Upper lobe of left lung (tissue), 6 donors: ENCODE results near the gene S100A2. TPM values are rescaled to one million over a fixed set of nuclear protein-coding genes. Genes with fewer than 3 reads are reported as not detected.

Experiments used
- ATAC-seq, 2 donors: fragments of 200-7000 bp; cut with Tn5 transposase; one replicate each; pipeline ENCODE4 v1.9.1; 2022; ENCODE audit warnings: mild to moderate bottlenecking in 2 of 2, moderate library complexity in 2 of 2; ENCODE audit not compliant: low FRiP score in 2 of 2
- DNase-seq, 2 donors: peaks; one replicate each; pipeline ENCODE4 v3.0.0-alpha.2; 2019 to 2020
- H3K27ac ChIP-seq, 4 donors: fragments of 200-600 bp; sonication (generic); one replicate each; pipeline ENCODE4 v1.5.1; 2016 to 2019
- H3K27me3 ChIP-seq, 4 donors: fragments of 200-600 bp; sonication (generic); one replicate each; pipeline ENCODE4 v1.5.1; 2017 to 2019
- H3K36me3 ChIP-seq, 4 donors: fragments of 200-600 bp; sonication (generic); one replicate each; pipeline ENCODE4 v1.5.1; 2016 to 2019
- H3K4me1 ChIP-seq, 4 donors: fragments of 200-600 bp; sonication (generic); one replicate each; pipeline ENCODE4 v1.5.1; 2018 to 2019
- H3K4me3 ChIP-seq, 4 donors: fragments of 200-600 bp; sonication (generic); one replicate each; pipeline ENCODE4 v1.5.1; 2017 to 2019; ENCODE audit warnings: mild to moderate bottlenecking in 2 of 4, moderate library complexity in 1 of 4
- H3K9me3 ChIP-seq, 4 donors: fragments of 200-600 bp; sonication (generic); one replicate each; pipeline ENCODE4 v1.5.1; 2018 to 2019
- CTCF ChIP-seq, 6 experiments: fragments of 450-650 bp in 4 of 6; fragments of 200-600 bp in 2 of 6; sonication (generic) in 2 of 6; IDR thresholded peaks; one replicate each; pipeline ENCODE4 v1.5.1; 2016 to 2019; ENCODE audit warnings: antibody characterized with exemption in 6 of 6
- EP300 ChIP-seq, 4 donors: sonication (generic); formaldehyde crosslinking; IDR thresholded peaks; one replicate each; pipeline ENCODE4 v1.5.1; 2017; ENCODE audit warnings: antibody characterized with exemption in 4 of 4, control low read depth in 2 of 4
- POLR2A ChIP-seq, 4 donors: fragments of 450-650 bp; IDR thresholded peaks; one replicate each; pipeline ENCODE4 v1.5.1; 2016 to 2017; ENCODE audit warnings: antibody characterized with exemption in 4 of 4, mild to moderate bottlenecking in 2 of 4
- POLR2AphosphoS5 ChIP-seq, 2 donors: sonication (generic); formaldehyde crosslinking; IDR thresholded peaks; one replicate each; pipeline ENCODE4 v1.5.1; 2017; ENCODE audit warnings: antibody characterized with exemption in 2 of 2
- WGBS, 2 donors: methylation state at CpG; one replicate each; pipeline ENCODE4 v1.1.5; 2017 to 2018; 5-methylcytosine and 5-hydroxymethylcytosine counted together
- total RNA-seq, 6 donors: library from RNA; depleted of rRNA in 4 of 6; stranded (reverse); fragments of >200 nt in 4 of 6; gene quantifications; one replicate each; pipeline versions ENCODE4 v1.1.0 to v1.2.1, GENCODE V29; 2016 to 2021
- donor health status: DM: no; HTN: no; CAD: no; lungs with moderate emphysema.
- donor health status: DM: no; HTN: yes; CAD: no; lungs with severe emphysema.

S100A2 gene
- total RNA-seq, 6 donors from 2014 or later = 2.0 to 12.0 (median 7.9) TPM; not detected in 1

DNA sequence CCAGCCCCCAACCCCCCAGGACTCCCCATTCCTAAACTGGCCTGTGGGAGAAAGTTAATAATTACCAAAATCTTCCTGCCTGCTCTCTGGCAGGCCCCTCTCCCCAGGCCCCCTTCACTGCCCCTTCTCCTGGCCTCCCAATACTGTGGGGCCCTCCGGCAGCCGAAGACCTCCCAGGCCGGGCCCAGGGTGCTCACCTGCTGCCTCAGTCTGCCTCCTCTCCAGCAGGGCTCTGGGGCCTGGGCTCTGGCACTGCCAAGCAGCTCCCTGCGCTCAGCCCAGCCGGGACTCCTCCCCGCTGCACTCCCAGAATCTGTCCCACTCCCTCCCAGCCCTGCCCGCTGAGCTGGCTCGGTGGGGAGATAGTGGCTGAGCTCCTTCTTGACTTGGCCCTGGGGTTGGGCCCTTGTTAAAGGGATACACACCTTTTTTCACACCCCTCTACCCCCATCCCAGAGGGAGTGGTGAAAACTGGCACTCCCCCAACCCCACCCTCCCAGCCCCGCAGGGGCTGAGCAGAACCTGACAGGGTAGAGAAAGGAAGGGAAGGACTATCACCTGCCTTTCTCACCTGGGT is 47.2 kb upstream of the S100A2 start, which contains the start of gene S100A16:
TSS of gene S100A16 (minus strand) at position 383 of the 577 bp plus-strand sequence. CDS start 4,986 bp downstream, outside the sequence.
- H3K27ac ChIP-seq = peak within 1 kb of the TSS; percentile 61 to 99 (median 90)
- 48 to 58% methylated on average over 3 to 9 of the region's 9 CpGs for WGBS, 2 donors

GRCh38 chr1:153612111-153612754 is 46.6 kb upstream of the S100A2 start:
- TF ChIP-seq CTCF (IDR thresholded peaks at IDR 0.05) = no peak
- TF ChIP-seq POLR2A (IDR thresholded peaks at IDR 0.05) = no peak
- TF ChIP-seq POLR2AphosphoS5 (IDR thresholded peaks at IDR 0.05) = no peak
- no peak for TF ChIP-seq EP300 (IDR thresholded peaks at IDR 0.05)
- Histone ChIP-seq H3K27me3 (no peaks in the 10 kb centered on the region), H3K27ac (peak overlapping the region; percentile 61 to 99 (median 90)), H3K9me3 (no peaks in the 10 kb centered on the region), H3K4me1 (peaks cover 50 to 86% (median 67%) of the 10 kb centered on the region in 4 donors), H3K4me3 (peak overlapping the region; percentile 43 to 55 (median 50)), H3K36me3 (peaks cover 0 to 8% (median 3%) of the 10 kb centered on the region in 4 donors)
- no peak for ATAC-seq
- no peak for DNase-seq
- WGBS, 2 donors = 71% methylated on average over 10 to 11 of the region's 11 CpGs

More for the DNA sequence above, 47.2 kb upstream of the S100A2 start, which contains the start of gene S100A16:
- Histone ChIP-seq H3K9me3 (no peaks in the 10 kb centered on the region), H3K4me1 (peaks cover 51 to 85% (median 68%) of the 10 kb centered on the region in 4 donors), H3K4me3 (peak within 1 kb of the TSS; percentile 43 to 55 (median 50)), H3K36me3 (peaks cover 0 to 2% (median 0%) of the 10 kb centered on the region in 4 donors), H3K27me3 (no peaks in the 10 kb centered on the region)
- TF ChIP-seq EP300 (IDR thresholded peaks at IDR 0.05) (no peak), POLR2AphosphoS5 (IDR thresholded peaks at IDR 0.05) (peak; percentile 64 to 87), POLR2A (IDR thresholded peaks at IDR 0.05) (peak in 3 of 4 donors; percentile 25 to 84 (median 76)), CTCF (IDR thresholded peaks at IDR 0.05) (no peak)
- DNase-seq = peak; percentile 87 to 88
- peak; percentile 72 to 79 for ATAC-seq

DNA sequence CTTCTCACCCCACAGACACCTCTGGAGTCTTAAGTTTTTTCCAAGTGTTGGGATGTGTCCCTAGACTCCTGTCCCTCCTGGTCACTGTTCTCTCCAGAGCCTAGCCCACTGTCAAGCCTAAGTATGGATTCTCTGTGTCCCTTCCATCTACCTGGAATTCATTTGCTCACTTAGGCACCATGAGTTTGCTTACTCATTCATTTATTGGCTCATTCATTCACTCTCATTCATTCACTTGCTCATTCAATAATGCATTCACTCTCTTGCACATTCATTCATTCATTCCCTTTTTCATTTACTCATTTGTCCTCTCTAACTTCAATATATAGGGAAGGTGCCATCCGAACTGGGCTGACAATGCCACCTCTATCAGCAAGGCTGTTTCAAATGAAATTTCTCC is 45.7 kb upstream of the S100A2 start:
- no peaks in the 10 kb centered on the region for H3K9me3 ChIP-seq
- ATAC-seq = no peak
- no peak for TF ChIP-seq EP300 (IDR thresholded peaks at IDR 0.05)
- TF ChIP-seq POLR2AphosphoS5 (IDR thresholded peaks at IDR 0.05) = no peak
- TF ChIP-seq CTCF (IDR thresholded peaks at IDR 0.05) = no peak
- no peak for TF ChIP-seq POLR2A (IDR thresholded peaks at IDR 0.05)
- WGBS, 2 donors = 79 to 80% methylated on average over 1 of the region's 1 CpG
- peak overlapping the region; percentile 4 to 55 (median 46) for H3K4me3 ChIP-seq
- no peaks in the 10 kb centered on the region for H3K27me3 ChIP-seq
- H3K4me1 ChIP-seq = peaks cover 45 to 83% (median 62%) of the 10 kb centered on the region in 4 donors
- peaks cover 0 to 17% (median 11%) of the 10 kb centered on the region in 4 donors for H3K36me3 ChIP-seq
- peak overlapping the region; percentile 86 to 99 (median 96) for H3K27ac ChIP-seq
- no peak for DNase-seq

DNA sequence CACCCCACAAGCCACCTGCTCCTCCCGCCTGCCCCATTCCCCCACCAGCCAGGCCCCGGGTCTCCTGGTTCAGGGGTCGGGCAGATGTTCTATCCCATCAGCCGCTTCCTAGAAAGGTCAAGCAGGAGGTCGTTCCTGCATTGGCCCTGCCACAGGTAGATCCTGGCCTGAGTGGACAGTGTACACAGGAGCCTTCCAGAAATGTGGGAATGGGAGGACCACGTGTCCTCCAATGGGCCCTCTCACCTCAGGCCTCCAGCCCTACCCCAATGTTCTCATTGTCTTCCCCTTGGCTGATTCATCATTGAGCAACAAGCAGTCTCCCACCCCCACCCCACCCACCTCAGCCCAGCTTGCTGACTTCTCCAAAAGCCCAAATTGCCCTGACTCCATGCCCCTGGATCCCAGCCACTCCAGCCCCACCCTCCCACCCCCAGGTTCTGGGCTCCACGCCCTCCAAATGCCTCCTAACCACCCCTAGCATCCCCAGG is 45.2 kb upstream of the S100A2 start:
- Histone ChIP-seq H3K27ac (peak overlapping the region; percentile 86 to 99 (median 96)), H3K4me3 (peak overlapping the region in 1 of 4 donors; percentile 49), H3K9me3 (no peaks in the 10 kb centered on the region), H3K36me3 (peaks cover 0 to 20% (median 11%) of the 10 kb centered on the region in 4 donors), H3K27me3 (no peaks in the 10 kb centered on the region), H3K4me1 (peaks cover 40 to 78% (median 58%) of the 10 kb centered on the region in 4 donors)
- DNase-seq (no peak), ATAC-seq (peak in 1 of 2 donors; percentile 16)
- no peak for TF ChIP-seq POLR2AphosphoS5 (IDR thresholded peaks at IDR 0.05)
- no peak for TF ChIP-seq EP300 (IDR thresholded peaks at IDR 0.05)
- TF ChIP-seq POLR2A (IDR thresholded peaks at IDR 0.05) = no peak
- no peak for TF ChIP-seq CTCF (IDR thresholded peaks at IDR 0.05)
- WGBS, 2 donors = 71 to 72% methylated on average over 1 to 4 of the region's 7 CpGs
